SK-N-MC (cell line): ENCODE results near the gene RPL35A.
"Not testable (repeated sequence)": the region's sequence is repeated elsewhere in the genome, so short reads cannot be mapped to it uniquely, and the experiment has no call there.

Source experiments
- DNase-seq: peaks from one replicate; pipeline ENCODE4 v3.0.0-alpha.2; 2011; ENCODE audit warnings: low read depth, low spot score
- H3K27ac ChIP-seq: fragments of 200-600 bp; sonication (generic); 2 replicates; pipeline ENCODE4 v1.5.1; 2016; ENCODE audit warnings: mixed run types
- H3K36me3 ChIP-seq: fragments of 200-600 bp; sonication (generic); 2 replicates; pipeline ENCODE4 v1.6.1; 2017; ENCODE audit warnings: antibody characterized with exemption, low read length, mixed read lengths; ENCODE audit not compliant: insufficient read depth
- H3K4me3 ChIP-seq: fragments of 200-600 bp; sonication (generic); 2 replicates; pipeline ENCODE4 v1.5.1; 2016
- H3K9ac ChIP-seq: fragments of 200-600 bp; sonication (generic); 2 replicates; pipeline ENCODE4 v1.8.0; 2017; ENCODE audit warnings: mixed run types, mixed read lengths; ENCODE audit not compliant: insufficient read length
- H3K9me3 ChIP-seq: fragments of 200-600 bp; sonication (generic); 2 replicates; pipeline ENCODE4 v1.6.1; 2017; ENCODE audit warnings: low read depth, mild to moderate bottlenecking, antibody characterized with exemption, low read length, moderate library complexity, mixed read lengths
- EZH2 ChIP-seq: fragments of 200-600 bp; sonication (generic); IDR thresholded peaks from one replicate; pipeline ENCODE4 v1.6.1; 2017; ENCODE audit warnings: antibody characterized with exemption
- FOXP2 ChIP-seq: optimal IDR thresholded peaks from 2 replicates; pipeline ENCODE3; 2011; ENCODE audit warnings: mild to moderate bottlenecking, moderate library complexity; ENCODE audit not compliant: insufficient read depth; ENCODE audit errors: extremely low read length, control extremely low read depth
- POLR2AphosphoS5 ChIP-seq: IDR thresholded peaks from 2 replicates; pipeline ENCODE4 v1.6.1; 2012; ENCODE audit warnings: mild to moderate bottlenecking, low read depth, low read length, borderline replicate concordance

The RPL35A gene

GRCh38 chr3:197912741-197913476 lies 37.1 kb upstream of the RPL35A start:
- TF ChIP-seq FOXP2 (no peak), EZH2 (no peak), POLR2AphosphoS5 (no peak)
- DNase-seq = no peak
- no peak overlapping the region for H3K4me3 ChIP-seq
- no peak overlapping the region for H3K9ac ChIP-seq
- H3K27ac ChIP-seq = no peak overlapping the region
- H3K36me3 ChIP-seq = no peaks in the 10 kb centered on the region
- H3K9me3 ChIP-seq = no peaks in the 10 kb centered on the region

GRCh38 chr3:197913641-197914380 lies 36.2 kb upstream of the RPL35A start:
- H3K9ac ChIP-seq = no peak overlapping the region
- TF ChIP-seq FOXP2 = no peak
- no peak for TF ChIP-seq POLR2AphosphoS5
- no peaks in the 10 kb centered on the region for H3K9me3 ChIP-seq
- H3K36me3 ChIP-seq = no peaks in the 10 kb centered on the region
- no peak overlapping the region for H3K27ac ChIP-seq
- DNase-seq = no peak
- H3K4me3 ChIP-seq = no peak overlapping the region

- not testable (repeated sequence) for H3K36me3 ChIP-seq, DNase-seq, H3K9me3 ChIP-seq, H3K4me3 ChIP-seq, H3K27ac ChIP-seq, H3K9ac ChIP-seq
Observed at GRCh38 chr3:197921429-197922275, 28.3 kb upstream of the RPL35A start.

- H3K9me3 ChIP-seq = no peaks in the 10 kb centered on the region
- no peak overlapping the region for H3K4me3 ChIP-seq
- H3K36me3 ChIP-seq = no peaks in the 10 kb centered on the region; the same call in 1 of the 2 replicates
- no peak overlapping the region for H3K27ac ChIP-seq
- no peak for DNase-seq
- no peak for TF ChIP-seq FOXP2
- no peak for TF ChIP-seq POLR2AphosphoS5
- no peak overlapping the region for H3K9ac ChIP-seq
Observed at GRCh38 chr3:197926418-197926817, 23.6 kb upstream of the RPL35A start.

- DNase-seq, H3K27ac ChIP-seq, H3K36me3 ChIP-seq: not testable (repeated sequence)
Observed at GRCh38 chr3:197927578-197927977, 22.4 kb upstream of the RPL35A start.

GRCh38 chr3:197936819-197937384 lies 13.1 kb upstream of the RPL35A start:
- Histone ChIP-seq H3K36me3 (no peaks in the 10 kb centered on the region), H3K4me3 (no peak overlapping the region), H3K9me3 (no peaks in the 10 kb centered on the region), H3K9ac (no peak overlapping the region), H3K27ac (no peak overlapping the region)
- TF ChIP-seq FOXP2 = no peak
- TF ChIP-seq POLR2AphosphoS5 = no peak
- TF ChIP-seq EZH2 = no peak
- no peak for DNase-seq

More at GRCh38 chr3:197927578-197927977, 22.4 kb upstream of the RPL35A start:
- H3K9me3 ChIP-seq, H3K9ac ChIP-seq, H3K4me3 ChIP-seq: not testable (repeated sequence)

GRCh38 chr3:197940745-197941384 lies 9.1 kb upstream of the RPL35A start:
- Histone ChIP-seq H3K9ac (no peak overlapping the region), H3K4me3 (no peak overlapping the region), H3K9me3 (no peaks in the 10 kb centered on the region), H3K36me3 (no peaks in the 10 kb centered on the region), H3K27ac (peak overlapping the region; percentile 47; the same call in 1 of the 2 replicates)
- no peak for TF ChIP-seq FOXP2
- TF ChIP-seq POLR2AphosphoS5 = no peak
- TF ChIP-seq EZH2 = no peak
- no peak for DNase-seq
